GM19468 (cell line): Measurements from ENCODE around the gene ASB5.
"Not testable (repeated sequence)": the region's sequence is repeated elsewhere in the genome, so short reads cannot be mapped to it uniquely, and the experiment has no call there.

ENCODE experiments used
- ATAC-seq: cut with Tn5 transposase; IDR thresholded peaks from one replicate; pipeline ENCODE4 v1.9.1; 2021; ENCODE audit warnings: mild to moderate bottlenecking, moderate library complexity, moderate number of reproducible peaks; ENCODE audit not compliant: unreplicated experiment; ENCODE audit errors: extremely low read depth

ASB5 gene

DNA sequence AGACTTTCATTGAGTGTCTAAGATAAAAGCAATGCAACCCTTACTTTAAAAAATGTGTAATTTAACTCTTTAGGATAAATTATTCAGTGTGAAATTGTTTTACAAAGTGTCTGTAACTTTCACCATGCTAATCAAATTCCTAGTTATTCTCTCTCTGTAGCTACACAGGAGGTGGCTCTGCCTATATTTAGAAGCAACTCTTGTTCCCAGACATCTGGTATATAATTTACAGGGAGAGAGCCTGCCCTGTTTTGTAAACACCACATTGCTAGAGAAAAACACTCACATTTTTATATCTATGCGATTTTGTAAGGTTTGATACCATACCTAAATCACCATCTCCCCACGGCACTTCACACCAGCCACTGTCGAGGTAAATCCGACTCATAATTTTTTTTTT, 38.2 kb downstream of the ASB5 start:
- no peak for ATAC-seq

DNA sequence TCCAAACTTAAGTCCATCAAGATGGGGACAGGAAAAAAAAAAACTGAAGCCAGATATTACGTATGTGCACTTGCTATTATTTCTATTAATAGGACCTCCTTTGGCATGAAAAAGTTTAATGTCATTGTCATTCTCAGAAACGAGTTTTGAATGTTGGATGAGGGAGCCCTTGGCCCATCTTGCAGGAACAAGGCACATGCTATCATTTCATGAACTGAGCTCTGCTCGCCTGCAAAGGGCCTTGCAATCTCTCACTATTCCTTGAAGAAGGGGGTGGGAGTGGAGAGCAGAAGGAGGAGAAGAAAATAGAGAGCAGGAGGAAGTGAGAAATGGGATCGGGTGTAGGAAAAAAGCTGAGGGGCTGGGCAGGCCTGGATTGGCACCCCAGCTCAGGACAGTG, 39.4 kb downstream of the ASB5 start:
- ATAC-seq, result no peak

DNA sequence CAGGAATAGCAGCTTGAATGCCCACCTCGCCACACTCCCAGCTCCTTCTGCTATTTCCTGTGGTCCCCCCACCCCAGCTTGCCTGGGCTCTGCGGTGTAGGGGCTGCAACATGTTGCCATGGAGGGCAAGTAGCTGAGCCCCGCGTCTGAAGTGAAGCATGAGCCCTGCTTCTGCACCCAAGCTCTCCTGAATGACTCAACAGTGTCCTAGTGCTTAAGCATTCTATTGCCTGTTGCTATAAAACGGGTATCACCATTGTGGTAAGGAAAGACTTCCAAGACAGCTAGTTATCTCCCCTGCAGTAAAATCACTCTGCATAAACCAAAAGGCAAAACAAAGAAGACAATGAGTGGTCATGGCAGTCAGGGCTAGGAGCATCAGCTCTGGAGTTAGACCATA, 42.3 kb downstream of the ASB5 start:
- no peak for ATAC-seq

DNA sequence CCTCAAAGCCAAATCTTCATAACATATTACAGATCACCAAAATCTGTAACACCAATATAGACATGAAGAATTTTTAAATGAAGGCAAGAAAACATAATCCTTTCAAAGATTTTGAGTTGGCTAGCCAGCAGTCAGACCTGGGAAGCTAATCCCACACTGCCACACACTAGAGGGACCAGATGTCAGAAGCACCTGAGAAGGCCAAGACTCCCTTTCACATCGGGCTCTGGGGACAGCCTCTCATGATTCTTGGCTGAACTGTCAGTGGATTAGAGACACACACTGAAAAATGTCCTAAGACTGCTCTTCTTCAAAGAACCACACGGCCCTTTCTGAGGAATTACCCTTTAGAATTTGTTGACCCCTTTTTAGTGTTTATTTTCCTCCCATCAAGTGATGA, 45.5 kb downstream of the ASB5 start:
- no peak for ATAC-seq

DNA sequence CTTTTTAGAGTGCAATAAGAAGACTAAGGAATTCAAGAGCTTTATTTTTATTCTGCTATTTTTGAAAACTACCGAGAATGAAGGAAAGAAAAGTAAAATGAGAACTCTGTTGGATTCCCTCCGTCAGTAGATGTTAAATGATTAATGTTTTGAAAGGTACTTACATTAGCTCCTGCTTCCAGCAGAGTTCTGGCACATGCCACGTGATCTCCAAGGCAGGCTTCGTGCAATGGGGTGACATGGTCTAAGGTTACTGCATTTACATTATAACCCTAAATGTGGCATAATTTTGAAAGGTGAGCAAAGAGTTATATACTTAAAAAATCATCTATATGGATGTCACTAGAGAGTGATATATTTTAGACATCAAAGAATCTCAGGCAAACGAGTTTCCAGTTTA, 46.9 kb downstream of the ASB5 start:
- ATAC-seq, result no peak

DNA sequence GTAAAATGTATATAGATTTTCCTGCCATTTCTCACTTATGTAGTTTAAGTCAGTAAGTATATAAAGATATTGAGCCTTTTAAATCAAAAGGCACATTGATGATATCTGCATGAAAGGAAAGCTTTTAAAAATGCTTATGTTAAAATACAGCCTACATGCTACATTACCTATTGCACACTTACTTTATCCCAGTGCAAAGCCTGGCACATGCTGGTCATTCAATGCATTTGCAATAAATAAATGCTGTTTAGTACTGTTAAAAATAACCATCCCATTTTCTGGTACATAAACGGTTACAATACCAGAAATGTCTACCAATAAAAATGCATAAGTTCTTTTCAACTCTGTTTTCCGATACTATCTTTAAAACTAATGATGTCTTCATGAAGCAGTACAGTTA, 51.5 kb downstream of the ASB5 start:
- ATAC-seq, result no peak

DNA sequence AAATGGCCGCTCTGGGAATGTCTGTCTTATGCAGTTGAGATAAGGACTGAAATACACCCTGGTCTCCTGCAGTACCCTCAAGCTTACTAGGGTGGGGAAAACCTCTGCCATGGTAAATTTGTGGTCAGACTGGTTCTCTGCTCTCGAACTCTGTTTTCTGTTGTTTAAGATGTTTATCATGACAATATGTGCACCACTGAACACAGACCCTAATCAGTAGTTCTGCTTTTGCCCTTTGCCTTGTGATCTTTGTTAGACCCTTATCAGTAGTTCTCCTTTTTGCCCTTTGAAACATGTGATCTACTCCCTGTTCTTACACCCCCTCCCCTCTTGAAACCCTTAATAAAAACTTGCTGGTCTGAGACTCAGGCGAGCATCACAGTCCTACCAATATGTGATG, 56.7 kb downstream of the ASB5 start:
- ATAC-seq, result not testable (repeated sequence)

DNA sequence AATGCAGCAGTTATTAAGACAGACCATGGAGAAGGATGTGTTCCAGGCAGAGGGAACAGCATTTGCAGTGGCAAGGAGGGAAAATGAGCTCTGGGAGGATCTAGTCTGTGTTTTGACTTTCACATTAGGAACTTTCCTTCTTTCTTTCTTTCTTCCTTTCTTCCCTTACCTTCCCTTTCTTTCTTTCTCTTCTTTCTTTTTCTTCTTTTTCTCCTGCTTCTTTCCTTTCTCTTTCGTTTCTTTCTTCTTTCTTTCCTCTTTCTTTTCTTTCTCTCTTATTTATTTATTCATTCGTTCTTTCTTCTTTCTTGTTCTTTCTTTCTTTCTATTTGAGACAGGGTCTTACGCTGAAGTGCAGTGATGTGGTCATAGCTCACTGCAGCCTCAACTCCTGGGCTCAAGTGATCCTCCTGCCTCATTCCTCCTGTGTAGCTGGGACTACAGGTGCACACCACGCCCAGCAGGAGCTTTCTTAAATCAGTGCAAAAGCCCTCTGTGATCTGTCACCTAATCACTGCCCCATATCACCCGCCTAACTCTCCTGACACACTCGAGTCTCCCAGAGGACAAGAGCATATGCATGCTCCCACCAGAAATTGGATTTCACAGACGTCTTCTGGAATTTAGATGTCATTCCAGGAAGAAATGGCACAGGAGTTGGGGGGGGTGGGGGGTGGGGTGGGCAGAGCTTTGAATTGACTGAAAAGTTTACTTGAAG, 58.3 kb downstream of the ASB5 start:
- no peak for ATAC-seq

DNA sequence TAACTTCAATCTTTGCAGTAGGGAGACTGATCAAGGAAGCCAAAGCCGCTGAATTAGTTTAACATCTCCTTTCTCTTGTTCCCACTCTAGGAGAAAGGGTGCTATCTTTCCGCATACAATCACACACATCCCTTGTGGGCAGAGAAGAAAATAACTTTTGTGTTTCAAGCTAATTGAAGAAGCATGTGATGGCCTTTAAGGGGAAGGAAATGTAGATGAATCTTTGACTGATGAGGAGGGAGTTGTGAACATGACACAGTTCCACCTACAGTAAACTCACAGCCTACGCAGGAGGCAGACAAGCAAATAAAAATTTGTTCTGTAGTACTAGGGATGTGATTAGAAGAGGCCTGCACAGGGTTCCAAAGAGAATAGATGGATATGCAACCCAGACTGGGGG, 58.9 kb downstream of the ASB5 start:
- ATAC-seq, result no peak

DNA sequence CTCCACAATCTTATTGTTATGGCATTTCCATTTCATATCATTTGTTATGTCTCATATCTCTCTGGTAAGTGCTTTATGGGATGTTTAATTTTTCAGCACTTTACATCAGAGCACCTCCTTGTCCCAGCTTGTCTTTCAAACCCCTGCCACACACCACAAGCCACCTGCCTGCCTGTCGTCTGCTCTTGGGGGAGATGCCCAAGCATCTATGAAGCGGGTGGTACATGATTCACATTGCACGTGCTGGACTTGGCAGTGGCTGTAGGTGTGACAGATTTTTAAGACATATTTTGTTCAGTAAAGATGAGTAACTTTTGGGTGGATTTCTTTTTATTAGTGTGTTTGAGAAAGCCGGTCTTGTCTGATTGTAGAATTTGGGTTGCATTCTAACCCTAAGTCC, 59.5 kb downstream of the ASB5 start:
- no peak for ATAC-seq

DNA sequence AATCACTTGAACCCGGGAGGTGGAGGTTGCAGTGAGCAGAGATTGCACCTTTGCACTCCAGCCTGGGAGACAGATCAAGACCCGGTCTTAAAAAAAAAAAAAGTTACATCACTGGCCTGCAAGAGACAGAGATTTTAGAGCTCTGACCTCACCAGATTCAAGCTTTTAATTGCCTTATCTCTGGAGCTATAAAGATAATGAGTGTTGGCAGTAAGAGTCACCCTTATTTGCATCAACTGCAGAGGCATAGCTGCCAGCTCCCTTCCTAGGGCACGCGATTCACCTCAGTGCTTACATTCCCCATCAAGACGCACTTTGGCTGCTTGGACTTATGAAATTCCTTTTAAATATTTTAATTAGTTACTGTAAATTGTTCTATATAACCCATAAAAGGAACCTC, 61.2 kb downstream of the ASB5 start:
- ATAC-seq, result no peak

DNA sequence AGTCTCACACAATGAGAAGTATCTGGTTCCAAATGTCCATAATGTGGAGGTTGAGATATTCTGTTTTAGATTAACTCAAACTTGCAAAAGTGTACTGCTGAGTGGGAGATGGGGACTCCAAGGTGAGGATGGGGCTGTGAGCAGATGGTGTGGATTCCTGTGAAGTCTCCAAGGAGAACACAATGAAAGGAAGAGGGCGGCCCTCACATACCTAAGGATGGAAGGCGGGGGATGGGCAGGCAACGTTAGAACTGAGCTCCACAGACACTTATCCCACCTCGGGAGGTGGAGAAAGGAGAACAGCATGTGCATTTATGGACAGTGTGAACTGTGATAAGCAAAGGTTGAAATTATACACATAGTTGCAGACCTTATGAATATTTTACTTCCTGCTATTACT, 63.7 kb downstream of the ASB5 start:
- ATAC-seq, result no peak

DNA sequence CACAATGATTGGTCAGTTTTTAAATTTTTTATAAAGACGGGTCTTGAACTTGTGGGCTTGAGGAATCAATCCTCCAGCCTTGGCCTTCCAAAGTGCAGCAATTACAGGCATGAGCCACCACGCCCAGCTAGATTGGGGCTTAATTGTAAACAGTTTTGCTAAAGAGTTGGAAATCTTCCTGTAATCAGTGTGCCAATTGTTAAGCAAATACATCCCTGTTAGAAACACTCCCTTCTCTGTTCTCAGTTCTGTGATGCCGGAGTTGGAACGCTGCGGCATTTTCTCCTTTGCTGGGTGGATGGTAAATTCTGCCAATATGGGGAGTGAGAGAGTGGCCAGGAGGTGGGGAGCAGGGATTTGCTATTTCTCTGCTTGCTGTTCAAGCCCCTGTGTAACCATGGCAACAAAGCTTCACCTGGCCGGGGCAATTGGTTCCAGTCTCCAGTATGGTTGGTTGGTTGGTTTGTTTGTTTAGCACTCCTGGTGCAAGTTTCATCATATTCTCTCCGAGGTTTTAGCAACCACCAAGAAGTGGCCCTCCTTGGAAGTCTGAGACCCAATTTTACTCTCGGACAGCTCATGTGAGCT, 70.6 kb downstream of the ASB5 start:
- ATAC-seq, result no peak

DNA sequence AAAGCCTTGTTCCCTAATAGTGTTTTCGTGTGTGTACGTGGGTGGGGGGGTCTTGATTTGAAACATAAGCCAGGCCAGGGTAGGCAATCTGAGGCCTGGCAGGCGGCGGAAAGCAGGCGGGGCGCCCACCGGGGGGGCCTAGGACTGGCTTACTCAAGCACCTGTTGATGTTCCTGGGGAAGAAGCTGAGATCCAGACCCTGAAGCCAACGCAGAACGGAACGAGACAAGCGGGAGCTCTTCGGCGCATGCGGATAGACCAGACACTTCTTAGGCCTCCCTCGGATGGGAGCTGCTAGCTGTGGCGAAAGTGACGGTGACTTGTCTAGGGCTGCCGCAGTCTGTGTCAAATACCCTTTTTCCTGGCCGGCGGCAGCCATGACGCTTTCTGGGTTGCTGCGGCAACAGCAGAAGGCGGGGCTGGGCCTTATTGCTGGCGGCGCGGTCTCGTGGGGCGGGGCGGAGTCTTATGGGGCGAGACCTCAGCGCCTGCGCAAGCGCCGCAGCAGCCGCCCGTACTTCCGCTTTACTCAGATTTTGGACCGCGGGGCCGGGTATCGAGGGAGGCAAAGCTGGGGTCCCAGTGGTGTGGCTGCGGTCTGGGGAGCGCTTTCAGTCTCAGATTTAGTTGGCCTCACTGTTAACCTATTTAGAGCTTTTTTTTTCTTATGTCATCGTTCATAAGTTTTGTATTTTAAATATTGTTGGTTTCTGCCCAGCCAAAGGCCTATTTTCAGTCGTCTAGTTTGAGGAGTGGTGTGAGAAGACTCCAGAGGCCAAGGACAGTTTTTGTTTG, 73.6 kb downstream of the ASB5 start, which contains the start of gene SPATA4:
Gene SPATA4, minus strand, starts transcription at position 402 of the 795 bp plus-strand sequence. Its CDS starts 23 bp downstream, at position 379.
- ATAC-seq, result peak; percentile 99

DNA sequence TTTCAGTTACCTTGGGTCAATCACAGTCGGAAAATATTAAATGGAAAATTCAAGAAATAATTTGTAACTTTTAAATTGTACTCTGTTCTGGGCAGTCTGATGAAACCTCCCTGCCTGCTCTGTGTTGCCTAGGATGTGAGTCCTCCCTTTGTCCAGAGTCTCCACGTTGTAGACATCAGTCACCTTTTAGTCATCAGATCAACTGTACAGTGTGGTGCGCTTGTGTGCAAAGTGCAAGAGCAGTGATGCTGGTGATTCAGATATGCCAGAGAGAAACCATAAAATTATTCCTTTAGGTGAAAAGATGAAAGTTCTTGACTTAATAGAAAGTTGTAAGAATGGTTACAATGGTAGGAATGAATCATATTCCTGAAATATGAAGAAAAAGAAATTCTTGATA, 75.1 kb downstream of the ASB5 start:
- no peak for ATAC-seq

DNA sequence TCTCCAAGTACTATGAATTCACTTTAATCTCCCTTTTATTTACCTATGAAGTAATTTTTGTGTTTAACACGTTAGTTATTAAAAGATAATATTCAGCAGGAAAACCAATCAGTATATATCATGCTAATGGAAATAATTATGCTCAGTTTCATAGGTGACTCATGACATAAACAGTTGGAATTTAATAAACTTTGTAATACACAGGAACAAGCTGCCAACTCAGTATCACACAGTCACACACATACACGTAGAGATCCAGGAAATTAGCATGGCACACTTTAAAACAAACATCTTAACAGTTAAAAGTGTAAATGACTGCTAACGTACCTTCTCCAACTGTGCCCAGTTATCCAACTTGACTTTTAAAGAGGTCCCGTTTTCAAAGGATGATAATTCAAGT, 75.9 kb downstream of the ASB5 start:
- no peak for ATAC-seq

DNA sequence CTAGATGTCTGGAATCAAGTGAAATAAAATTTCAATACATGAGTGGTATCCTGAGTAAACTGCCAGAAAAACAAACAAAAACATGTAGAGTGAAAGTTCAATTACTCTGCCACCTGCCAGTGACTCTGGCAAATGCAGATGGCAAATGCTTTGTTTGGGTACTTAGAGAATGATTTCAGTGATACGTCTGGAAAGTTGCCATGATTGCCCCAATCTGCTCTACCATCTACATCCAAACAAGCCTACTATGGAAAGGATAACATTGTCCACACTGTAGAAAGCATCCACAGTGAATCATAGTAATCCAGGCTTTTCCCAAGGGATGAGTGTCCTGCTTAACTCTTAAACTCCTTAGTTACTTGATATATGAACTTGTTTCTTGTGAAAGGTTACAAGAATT, 77.0 kb downstream of the ASB5 start:
- ATAC-seq, result no peak

DNA sequence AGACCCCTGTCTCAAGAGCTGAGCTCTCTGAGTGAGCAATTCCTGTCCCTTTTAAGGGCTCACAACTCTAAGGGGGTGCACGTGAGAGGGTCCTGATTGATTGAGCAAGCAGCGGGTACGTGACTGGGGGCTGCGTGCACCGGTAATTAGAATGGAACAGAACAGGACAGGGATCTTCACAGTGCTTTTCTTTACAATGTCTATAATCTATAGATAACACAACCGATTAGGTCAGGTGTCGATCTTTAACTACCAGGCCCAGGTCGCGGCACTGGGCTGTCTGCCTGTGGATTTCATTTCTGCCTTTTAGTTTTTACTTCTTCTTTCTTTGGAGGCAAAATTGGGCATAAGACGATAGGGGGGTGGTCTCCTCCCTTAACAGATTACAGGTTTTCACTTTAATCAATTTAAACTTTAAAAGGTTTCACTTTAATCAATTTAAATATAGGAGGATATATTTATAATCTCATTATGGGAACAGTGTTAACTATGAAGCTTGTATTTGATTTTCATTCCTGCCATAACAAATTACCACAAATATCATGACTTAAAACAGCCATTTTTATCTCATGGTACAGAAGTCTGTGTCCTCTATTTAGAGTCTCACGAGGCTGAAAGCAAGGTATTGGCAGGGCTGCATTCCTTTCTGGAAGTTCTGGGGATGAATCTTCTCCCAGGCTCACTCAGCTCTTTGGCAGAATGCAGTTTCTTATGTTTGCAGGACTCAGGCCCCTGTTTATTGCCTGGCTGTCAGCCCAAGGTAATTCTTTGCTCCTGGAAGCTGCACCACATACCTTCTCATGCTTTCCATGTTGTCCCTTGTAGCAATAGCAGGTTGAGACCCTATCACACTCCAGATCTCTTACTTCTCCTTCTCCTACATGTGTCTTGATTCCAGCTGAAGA, 78.9 kb downstream of the ASB5 start:
- ATAC-seq, result no peak

DNA sequence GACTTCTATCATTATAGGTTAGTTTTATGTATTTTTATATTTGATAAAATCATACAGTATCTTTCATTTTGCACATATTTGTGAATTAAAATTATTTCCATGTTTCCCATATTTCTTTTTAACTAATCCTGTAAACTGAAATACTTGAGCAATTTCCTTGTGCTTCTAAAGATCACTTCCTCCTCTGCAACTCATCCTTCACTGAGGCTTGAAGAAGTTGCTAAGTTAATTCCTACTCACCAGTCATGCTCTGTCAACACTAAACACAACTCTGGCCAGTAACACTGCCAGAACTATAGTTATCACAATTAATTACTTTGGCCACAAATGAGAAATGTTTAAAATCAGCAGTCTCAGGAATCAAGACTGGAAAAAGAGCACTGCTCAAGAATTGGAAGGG, 80.4 kb downstream of the ASB5 start:
- no peak for ATAC-seq

DNA sequence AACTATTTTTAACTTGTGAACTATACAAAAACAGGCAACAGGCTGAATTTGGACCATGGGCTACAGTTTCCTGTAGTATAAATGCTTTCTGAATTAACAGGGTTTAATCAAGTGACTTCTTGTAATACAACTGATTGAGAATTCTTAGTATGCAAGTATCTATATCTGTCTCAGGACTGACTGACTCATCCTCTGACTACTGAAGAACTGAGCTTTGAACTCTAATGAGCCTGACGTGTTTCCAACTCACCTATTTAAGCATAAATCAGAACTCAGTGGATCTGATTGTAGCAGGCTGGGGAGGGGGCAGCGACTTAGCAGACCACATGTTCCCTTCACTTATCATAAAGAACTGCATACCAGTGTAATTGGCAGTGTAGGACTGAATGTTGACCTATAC, 81.4 kb downstream of the ASB5 start:
- no peak for ATAC-seq
